Activated B cell treated with CpG ODN at 0.5 μM for 24 hours (primary cell): ENCODE results near the gene ZNF331. TPM values are rescaled to one million over a fixed set of nuclear protein-coding genes. Genes with fewer than 3 reads are reported as not detected.

ENCODE experiments used
- ATAC-seq: fragments of 200-7000 bp; cut with Tn5 transposase; one replicate; pipeline ENCODE4 v1.10.0; 2021; ENCODE audit warnings: low read depth, mild to moderate bottlenecking, moderate library complexity
- CTCF ChIA-PET: fragments of 350-600 bp; sonication (Branson Sonifier 250); formaldehyde crosslinking; loops from one replicate; lab custom pipeline; 2021; ENCODE audit warnings: antibody characterized with exemption; lab: Charles Lee
- POLR2A ChIA-PET: fragments of 350-600 bp; sonication (Branson Sonifier 250); formaldehyde crosslinking; loops from one replicate; lab custom pipeline; 2021; ENCODE audit warnings: antibody characterized with exemption; lab: Charles Lee
- DNase-seq: peaks from one replicate; pipeline ENCODE4 v3.0.0; 2022
- H3K27ac Mint-ChIP-seq: one replicate; pipeline ENCODE4 v1.8.0; 2020; ENCODE audit warnings: mixed read lengths
- H3K27me3 Mint-ChIP-seq: one replicate; pipeline ENCODE4 v1.8.0; 2021; ENCODE audit warnings: mixed read lengths
- H3K36me3 Mint-ChIP-seq: one replicate; pipeline ENCODE4 v1.8.0; 2021; ENCODE audit warnings: low read depth, mixed read lengths
- H3K4me1 Mint-ChIP-seq: one replicate; pipeline ENCODE4 v1.8.0; 2021; ENCODE audit warnings: mixed read lengths
- H3K4me3 Mint-ChIP-seq: one replicate; pipeline ENCODE4 v1.8.0; 2020; ENCODE audit warnings: mild to moderate bottlenecking, mixed read lengths
- H3K9me3 Mint-ChIP-seq: one replicate; pipeline ENCODE4 v1.8.0; 2020; ENCODE audit warnings: mixed read lengths
- intact Hi-C: fragments of 100-400 bp; cut with micrococcal nuclease; formaldehyde crosslinking; loops from one replicate; pipeline ENCODE4 v1.15.1; 2024
- total RNA-seq: library from RNA; stranded (reverse); gene quantifications from 2 replicates; pipeline ENCODE4 v1.2.3, GENCODE V29; 2022
- TF ChIP-seq, protein P1 (sequence below): fragments of 200-600 bp; IDR thresholded peaks from one replicate; pipeline ENCODE4 v1.8.0; 2022; ENCODE audit warnings: antibody characterized with exemption, mild to moderate bottlenecking

The ZNF331 gene
- total RNA-seq, 1 donor from 2014 or later, result 31.7 TPM

DNA sequence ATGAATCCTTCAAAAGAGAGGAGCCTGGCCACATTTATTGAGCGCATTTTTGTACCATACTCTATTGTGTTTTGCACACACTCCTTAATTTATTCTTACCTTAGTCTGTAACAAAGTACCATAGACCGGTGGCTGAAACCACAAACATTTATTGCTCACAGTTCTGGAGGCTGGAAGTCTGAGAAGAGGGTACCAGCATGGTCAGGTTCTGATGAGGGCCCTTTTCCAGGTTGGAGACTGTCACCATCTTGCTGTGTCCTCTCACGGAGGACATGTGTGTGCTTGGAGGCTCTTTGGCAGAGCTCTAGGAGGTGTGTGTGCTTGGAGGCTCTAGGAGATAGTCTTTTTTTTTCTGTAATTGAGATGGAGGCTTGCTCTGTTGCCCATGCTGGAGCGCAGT lies 2.1 kb downstream of the ZNF331 start:
- H3K4me1 Mint-ChIP-seq, result peaks cover 18% of the 10 kb centered on the region

DNA sequence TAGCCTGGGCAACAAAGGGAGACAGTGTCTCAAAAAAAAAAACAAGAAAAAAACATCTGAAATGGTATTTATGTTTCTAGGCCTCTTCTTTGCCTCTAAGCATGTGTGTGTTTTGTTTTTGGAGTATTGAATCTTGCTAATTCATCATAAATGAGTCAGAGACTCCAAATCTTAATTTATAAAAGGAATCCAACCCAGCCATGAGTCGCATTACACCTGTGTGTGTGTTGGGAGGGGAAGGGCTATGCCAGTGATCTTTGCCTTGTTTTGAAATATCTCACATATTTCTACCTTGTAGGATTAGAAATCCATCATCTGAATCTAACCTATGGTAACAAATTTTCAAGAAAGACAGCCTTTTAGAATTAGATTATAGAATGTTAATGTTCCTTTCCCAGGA lies 4.0 kb downstream of the ZNF331 start:
- Mint-ChIP-seq H3K9me3 (no peaks in the 10 kb centered on the region), H3K27ac (no peak overlapping the region), H3K4me3 (no peak overlapping the region), H3K36me3 (peaks cover 63% of the 10 kb centered on the region), H3K4me1 (peaks cover 22% of the 10 kb centered on the region), H3K27me3 (no peaks in the 10 kb centered on the region)
- TF ChIP-seq, protein P1, sequence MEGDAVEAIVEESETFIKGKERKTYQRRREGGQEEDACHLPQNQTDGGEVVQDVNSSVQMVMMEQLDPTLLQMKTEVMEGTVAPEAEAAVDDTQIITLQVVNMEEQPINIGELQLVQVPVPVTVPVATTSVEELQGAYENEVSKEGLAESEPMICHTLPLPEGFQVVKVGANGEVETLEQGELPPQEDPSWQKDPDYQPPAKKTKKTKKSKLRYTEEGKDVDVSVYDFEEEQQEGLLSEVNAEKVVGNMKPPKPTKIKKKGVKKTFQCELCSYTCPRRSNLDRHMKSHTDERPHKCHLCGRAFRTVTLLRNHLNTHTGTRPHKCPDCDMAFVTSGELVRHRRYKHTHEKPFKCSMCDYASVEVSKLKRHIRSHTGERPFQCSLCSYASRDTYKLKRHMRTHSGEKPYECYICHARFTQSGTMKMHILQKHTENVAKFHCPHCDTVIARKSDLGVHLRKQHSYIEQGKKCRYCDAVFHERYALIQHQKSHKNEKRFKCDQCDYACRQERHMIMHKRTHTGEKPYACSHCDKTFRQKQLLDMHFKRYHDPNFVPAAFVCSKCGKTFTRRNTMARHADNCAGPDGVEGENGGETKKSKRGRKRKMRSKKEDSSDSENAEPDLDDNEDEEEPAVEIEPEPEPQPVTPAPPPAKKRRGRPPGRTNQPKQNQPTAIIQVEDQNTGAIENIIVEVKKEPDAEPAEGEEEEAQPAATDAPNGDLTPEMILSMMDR, result no peak
- DNase-seq (no peak), ATAC-seq (no peak)
- CTCF ChIA-PET, result no interaction called here
- intact Hi-C loops, result no loop called here
- POLR2A ChIA-PET, result no interaction called here

More for the DNA sequence above, 2.1 kb downstream of the ZNF331 start:
- ChIA-PET POLR2A (no interaction called here), CTCF (no interaction called here)
- Mint-ChIP-seq H3K27me3 (no peaks in the 10 kb centered on the region), H3K27ac (no peak overlapping the region), H3K9me3 (peaks cover 2% of the 10 kb centered on the region), H3K4me3 (no peak overlapping the region), H3K36me3 (peaks cover 53% of the 10 kb centered on the region)
- DNase-seq (no peak), ATAC-seq (no peak)
- intact Hi-C loops, result no loop called here
- TF ChIP-seq, protein P1, result no peak

- H3K9me3 Mint-ChIP-seq, result no peaks in the 10 kb centered on the region
- no peak overlapping the region for H3K27ac Mint-ChIP-seq
- no peaks in the 10 kb centered on the region for H3K27me3 Mint-ChIP-seq
- H3K36me3 Mint-ChIP-seq, result peaks cover 61% of the 10 kb centered on the region
- intact Hi-C loops, result no loop called here
- TF ChIP-seq, protein P1, result no peak
- no peak for ATAC-seq
- CTCF ChIA-PET, result no interaction called here
- H3K4me1 Mint-ChIP-seq, result peaks cover 3% of the 10 kb centered on the region
- no peak for DNase-seq
- POLR2A ChIA-PET, result no interaction called here
- no peak overlapping the region for H3K4me3 Mint-ChIP-seq
Observed at GRCh38 chr19:53545271-53546065, 7.5 kb downstream of the ZNF331 start.

- no peak for ATAC-seq
- no peak overlapping the region for H3K4me3 Mint-ChIP-seq
- H3K27ac Mint-ChIP-seq, result no peak overlapping the region
- H3K36me3 Mint-ChIP-seq, result peaks cover 55% of the 10 kb centered on the region
- H3K4me1 Mint-ChIP-seq, result peaks cover 5% of the 10 kb centered on the region
- CTCF ChIA-PET, result no interaction called here
- TF ChIP-seq, protein P1, result no peak
- no peaks in the 10 kb centered on the region for H3K27me3 Mint-ChIP-seq
- intact Hi-C loops, result no loop called here
- H3K9me3 Mint-ChIP-seq, result no peaks in the 10 kb centered on the region
- POLR2A ChIA-PET, result no interaction called here
- no peak for DNase-seq
Observed at GRCh38 chr19:53546758-53547513, 9.0 kb downstream of the ZNF331 start.

DNA sequence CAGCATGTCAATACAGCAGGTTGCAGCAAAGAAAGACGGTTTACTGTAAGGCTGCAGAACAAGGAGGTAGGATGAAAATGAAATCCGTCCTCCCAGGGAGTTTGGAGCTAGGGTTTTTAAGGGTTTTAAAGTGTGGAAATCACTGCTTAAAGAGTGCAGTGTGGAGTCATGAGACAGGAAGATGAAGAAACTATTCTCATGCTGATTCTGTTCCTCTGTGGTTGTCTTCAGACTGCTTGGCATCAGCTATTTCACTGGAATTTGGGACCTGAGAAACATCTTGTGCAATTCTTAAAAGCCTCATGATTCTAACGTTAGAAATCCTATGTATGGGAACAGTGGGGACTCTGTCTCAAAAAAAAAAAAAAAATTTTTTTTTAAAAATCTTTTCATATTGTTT lies 11.4 kb downstream of the ZNF331 start:
- Mint-ChIP-seq H3K27me3 (no peaks in the 10 kb centered on the region), H3K4me3 (no peak overlapping the region), H3K36me3 (peaks cover 46% of the 10 kb centered on the region), H3K27ac (no peak overlapping the region), H3K9me3 (no peaks in the 10 kb centered on the region), H3K4me1 (peaks cover 18% of the 10 kb centered on the region)
- CTCF ChIA-PET, result no interaction called here
- ATAC-seq (no peak), DNase-seq (no peak)
- intact Hi-C loops, result no loop called here
- TF ChIP-seq, protein P1, result no peak
- POLR2A ChIA-PET, result no interaction called here
